Ishikawa (cell line): ENCODE measurements around the gene TNK2.

Experiments used
- CEBPB ChIP-seq: IDR thresholded peaks from 2 replicates; pipeline ENCODE4 v1.6.1; 2012
- MAX ChIP-seq: IDR thresholded peaks from 2 replicates; pipeline ENCODE4 v1.6.1; 2012
- NFIC ChIP-seq: IDR thresholded peaks from 2 replicates; pipeline ENCODE4 v1.6.1; 2012
- REST ChIP-seq: IDR thresholded peaks from 2 replicates; pipeline ENCODE4 v1.6.1; 2012; ENCODE audit warnings: low read depth, mild to moderate bottlenecking
- TAF1 ChIP-seq: IDR thresholded peaks from 2 replicates; pipeline ENCODE4 v1.6.1; 2012; ENCODE audit warnings: low read depth, mild to moderate bottlenecking
- YY1 ChIP-seq: IDR thresholded peaks from 2 replicates; pipeline ENCODE4 v1.6.1; 2012; ENCODE audit warnings: low read depth

GRCh38 chr3:195893516-195893915, 14.8 kb downstream of the TNK2 start:
- TF ChIP-seq REST (no peak), MAX (no peak), CEBPB (no peak), NFIC (no peak), TAF1 (no peak), YY1 (no peak)
